ENCODE measurements around the gene KANSL3. TPM values are rescaled to one million over a fixed set of nuclear protein-coding genes. Genes with fewer than 3 reads are reported as not detected.

Gene KANSL3
- total and polyA plus RNA-seq, 9 of the 15 experiments (the other 6 are each of a cell fraction or from before 2014, with no cell fraction given), result 11.3 to 43.7 (median 27.9) TPM

GRCh38 chr2:96642564-96643360, 4.7 kb upstream of the KANSL3 start, which contains the start of gene FER1L5 (continued):
- TF ChIP-seq FOXM1 (IDR thresholded peaks at IDR 0.05; ENCODE audit: low read depth) (no peak), FOXM1 (CRISPR knock-in tag; IDR thresholded peaks at IDR 0.05; ENCODE audit: low read depth) (no peak), SMAD1 (IDR thresholded peaks at IDR 0.05; ENCODE audit: low read depth, low read length, partially characterized antibody) (no peak), SPI1 (IDR thresholded peaks at IDR 0.05; ENCODE audit: borderline replicate concordance, low read depth, low read length) (peak; percentile 31; the same call in 1 of the 2 replicates), FOXP4 (CRISPR knock-in tag; IDR thresholded peaks at IDR 0.05; ENCODE audit: borderline replicate concordance) (no peak), ZNF407 (IDR thresholded peaks at IDR 0.05; ENCODE audit: low read depth) (no peak), ZNF639 (CRISPR knock-in tag; conservative IDR thresholded peaks at IDR 0.05 in 1 of 2, IDR thresholded peaks at IDR 0.05 in 1 of 2) (no peak), CXXC5 (CRISPR knock-in tag; IDR thresholded peaks at IDR 0.05) (no peak), ARID1B (IDR thresholded peaks at IDR 0.05) (no peak), U2AF1 (optimal IDR thresholded peaks at IDR 0.05; ENCODE audit: low read depth, low read length) (no peak), FOXK2 (conservative IDR thresholded peaks at IDR 0.05 in 1 of 2, IDR thresholded peaks at IDR 0.05 in 1 of 2; ENCODE audit: low read depth in 2 of 2) (no peak), HINFP (tag; conservative IDR thresholded peaks at IDR 0.05; ENCODE audit: low read depth) (no peak), MBD2 (IDR thresholded peaks at IDR 0.05; ENCODE audit: borderline replicate concordance, low read depth) (no peak)

Data from K562 (cell line).